ENCODE data around the gene KLHL5. TPM values are rescaled to one million over a fixed set of nuclear protein-coding genes. Genes with fewer than 3 reads are reported as not detected.

KLHL5 gene
- total RNA-seq, 2 experiments from 2014 or later: 34.4 to 59.8 TPM

DNA sequence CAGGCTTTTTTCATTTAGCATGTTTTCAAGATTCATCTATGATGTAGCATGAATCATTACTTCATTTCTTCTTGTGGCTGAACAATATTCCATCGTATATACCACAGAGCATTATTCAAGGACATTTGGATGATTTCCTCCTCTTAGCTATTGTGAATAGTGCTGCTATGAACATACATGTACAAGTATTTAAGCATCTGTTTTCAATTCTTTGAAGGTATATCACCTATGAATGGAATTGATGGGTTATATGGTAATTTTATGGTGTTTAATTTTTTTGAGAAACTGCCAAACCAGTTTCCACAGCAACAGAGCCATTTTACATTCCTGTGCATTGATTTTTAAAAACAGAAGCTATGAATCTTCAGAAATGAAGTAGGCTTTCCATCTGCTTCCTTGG, 84.2 kb downstream of the KLHL5 start:
- no peaks in the 10 kb centered on the region for H3K9me2 ChIP-seq (ENCODE audit: insufficient read depth, low read length)
- no peaks in the 10 kb centered on the region for H3K79me2 ChIP-seq (ENCODE audit: insufficient read depth, low read depth, low read length)
- intact Hi-C loops (cut with micrococcal nuclease; ENCODE audit: unreplicated experiment): no loop called here
- no peaks in the 10 kb centered on the region for H3K9me3 ChIP-seq (ENCODE audit: low read length)
- H3K4me3 ChIP-seq (ENCODE audit: low read depth, low read length, poor library complexity, severe bottlenecking): no peak overlapping the region
- H2AFZ ChIP-seq (ENCODE audit: low read length): no peak overlapping the region
- no peak overlapping the region for H3K27ac ChIP-seq (ENCODE audit: low read depth, low read length, poor library complexity, severe bottlenecking)
- DNase-seq (ENCODE audit: low spot score): no peak
- no peak for TF ChIP-seq EZH2phosphoT487 (IDR thresholded peaks at IDR 0.05; ENCODE audit: borderline replicate concordance, low read depth, low read length)
- TF ChIP-seq, protein P1, sequence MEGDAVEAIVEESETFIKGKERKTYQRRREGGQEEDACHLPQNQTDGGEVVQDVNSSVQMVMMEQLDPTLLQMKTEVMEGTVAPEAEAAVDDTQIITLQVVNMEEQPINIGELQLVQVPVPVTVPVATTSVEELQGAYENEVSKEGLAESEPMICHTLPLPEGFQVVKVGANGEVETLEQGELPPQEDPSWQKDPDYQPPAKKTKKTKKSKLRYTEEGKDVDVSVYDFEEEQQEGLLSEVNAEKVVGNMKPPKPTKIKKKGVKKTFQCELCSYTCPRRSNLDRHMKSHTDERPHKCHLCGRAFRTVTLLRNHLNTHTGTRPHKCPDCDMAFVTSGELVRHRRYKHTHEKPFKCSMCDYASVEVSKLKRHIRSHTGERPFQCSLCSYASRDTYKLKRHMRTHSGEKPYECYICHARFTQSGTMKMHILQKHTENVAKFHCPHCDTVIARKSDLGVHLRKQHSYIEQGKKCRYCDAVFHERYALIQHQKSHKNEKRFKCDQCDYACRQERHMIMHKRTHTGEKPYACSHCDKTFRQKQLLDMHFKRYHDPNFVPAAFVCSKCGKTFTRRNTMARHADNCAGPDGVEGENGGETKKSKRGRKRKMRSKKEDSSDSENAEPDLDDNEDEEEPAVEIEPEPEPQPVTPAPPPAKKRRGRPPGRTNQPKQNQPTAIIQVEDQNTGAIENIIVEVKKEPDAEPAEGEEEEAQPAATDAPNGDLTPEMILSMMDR (conservative IDR thresholded peaks at IDR 0.05; ENCODE audit: low read length): no peak
- no peaks in the 10 kb centered on the region for H3K36me3 ChIP-seq (ENCODE audit: insufficient read depth, low read length)
- H3K4me1 ChIP-seq (ENCODE audit: insufficient read depth, low read length, poor library complexity, severe bottlenecking): peaks cover 7% of the 10 kb centered on the region
- ChIA-PET POLR2A (interaction anchor here (0.6 to 1.7 kb wide), 4 partner anchors 13 to 266 kb away, joined by 3 to 8 read pairs (median 4); no protein-coding TSS in a partner anchor), CTCF (ENCODE audit: unreplicated experiment) (no interaction called here)
- BruUV-seq (replicated peaks): no TSS peak
- no peaks in the 10 kb centered on the region for H4K20me1 ChIP-seq (ENCODE audit: insufficient read depth, low read length)
- no peak overlapping the region for H3K4me2 ChIP-seq (ENCODE audit: low read length)

DNA sequence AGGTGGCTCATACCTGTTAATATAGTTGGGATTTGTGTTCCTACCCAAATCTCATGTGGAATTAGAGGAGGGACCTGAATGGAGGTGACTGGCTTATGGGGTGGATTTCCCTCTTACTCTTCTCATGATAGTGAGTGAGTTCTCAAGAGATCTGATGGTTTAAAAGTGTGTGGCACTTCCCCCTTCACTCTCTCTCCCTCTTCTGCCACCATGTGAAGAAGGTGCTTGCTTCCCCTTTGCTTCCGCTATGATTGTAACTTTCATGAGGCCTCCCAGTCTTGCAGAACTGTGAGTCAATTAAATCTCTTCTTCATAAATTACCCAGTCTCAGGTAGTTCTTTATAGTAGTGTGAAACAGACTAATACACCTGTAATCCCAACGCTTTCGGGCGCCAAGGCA, 92.0 kb downstream of the KLHL5 start:
- H3K4me3 ChIP-seq (ENCODE audit: low read depth, low read length, poor library complexity, severe bottlenecking): no peak overlapping the region
- intact Hi-C loops (cut with micrococcal nuclease; ENCODE audit: unreplicated experiment): no loop called here
- H2AFZ ChIP-seq (ENCODE audit: low read length): no peak overlapping the region
- ChIA-PET POLR2A (interaction anchor here (1.9 to 2.8 kb wide), 2 partner anchors 10 to 12 kb away, joined by 15 to 16 read pairs; no protein-coding TSS in a partner anchor), CTCF (ENCODE audit: unreplicated experiment) (no interaction called here)
- no peaks in the 10 kb centered on the region for H3K79me2 ChIP-seq (ENCODE audit: insufficient read depth, low read depth, low read length)
- no peak overlapping the region for H3K27ac ChIP-seq (ENCODE audit: low read depth, low read length, poor library complexity, severe bottlenecking)
- no peak overlapping the region for H3K4me2 ChIP-seq (ENCODE audit: low read length)
- TF ChIP-seq, protein P1 (conservative IDR thresholded peaks at IDR 0.05; ENCODE audit: low read length): no peak
- TF ChIP-seq EZH2phosphoT487 (IDR thresholded peaks at IDR 0.05; ENCODE audit: borderline replicate concordance, low read depth, low read length): no peak
- H3K4me1 ChIP-seq (ENCODE audit: insufficient read depth, low read length, poor library complexity, severe bottlenecking): peaks cover 17% of the 10 kb centered on the region
- H4K20me1 ChIP-seq (ENCODE audit: insufficient read depth, low read length): no peaks in the 10 kb centered on the region
- no peaks in the 10 kb centered on the region for H3K9me2 ChIP-seq (ENCODE audit: insufficient read depth, low read length)
- peaks cover 4% of the 10 kb centered on the region; the same call in 1 of the 2 replicates for H3K9me3 ChIP-seq (ENCODE audit: low read length)
- no peak for DNase-seq (ENCODE audit: low spot score)
- H3K36me3 ChIP-seq (ENCODE audit: insufficient read depth, low read length): no peaks in the 10 kb centered on the region; the same call in 1 of the 2 replicates
- no TSS peak for BruUV-seq (replicated peaks)

DNA sequence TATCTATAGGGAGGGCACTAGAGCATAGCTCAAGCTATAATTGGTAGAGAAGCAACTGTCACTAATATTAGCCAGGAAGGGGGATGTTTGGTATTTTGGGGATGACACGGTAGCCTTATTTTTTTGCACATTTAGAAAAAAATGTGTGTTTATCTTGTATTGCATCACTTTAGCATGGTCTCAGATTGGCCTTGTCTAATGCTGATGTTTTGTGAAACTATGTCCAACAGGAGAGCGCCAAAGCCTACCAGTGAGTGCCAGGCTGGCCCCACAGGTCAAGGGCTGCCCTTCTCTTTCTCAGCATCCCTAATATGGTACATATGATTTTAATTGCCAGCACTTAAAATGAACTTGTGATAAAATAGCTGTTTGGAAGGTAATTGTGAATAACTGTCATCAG, 95.5 kb downstream of the KLHL5 start:
- H3K4me1 ChIP-seq (ENCODE audit: insufficient read depth, low read length, poor library complexity, severe bottlenecking): peaks cover 6% of the 10 kb centered on the region
- H3K36me3 ChIP-seq (ENCODE audit: insufficient read depth, low read length): no peaks in the 10 kb centered on the region; the same call in 1 of the 2 replicates
- CTCF ChIA-PET (ENCODE audit: unreplicated experiment): no interaction called here
- no peak overlapping the region for H3K4me2 ChIP-seq (ENCODE audit: low read length)
- no peaks in the 10 kb centered on the region for H3K79me2 ChIP-seq (ENCODE audit: insufficient read depth, low read depth, low read length)
- no peak for DNase-seq (ENCODE audit: low spot score)
- TF ChIP-seq, protein P1 (conservative IDR thresholded peaks at IDR 0.05; ENCODE audit: low read length): no peak
- TF ChIP-seq EZH2phosphoT487 (IDR thresholded peaks at IDR 0.05; ENCODE audit: borderline replicate concordance, low read depth, low read length): no peak
- H2AFZ ChIP-seq (ENCODE audit: low read length): peak overlapping the region; percentile 2; the same call in 1 of the 2 replicates
- H4K20me1 ChIP-seq (ENCODE audit: insufficient read depth, low read length): no peaks in the 10 kb centered on the region
- intact Hi-C loops (cut with micrococcal nuclease; ENCODE audit: unreplicated experiment): no loop called here
- no peak overlapping the region for H3K4me3 ChIP-seq (ENCODE audit: low read depth, low read length, poor library complexity, severe bottlenecking)
- H3K9me3 ChIP-seq (ENCODE audit: low read length): peaks cover 5% of the 10 kb centered on the region; the same call in 1 of the 2 replicates
- no peak overlapping the region for H3K27ac ChIP-seq (ENCODE audit: low read depth, low read length, poor library complexity, severe bottlenecking)
- H3K9me2 ChIP-seq (ENCODE audit: insufficient read depth, low read length): no peaks in the 10 kb centered on the region
- BruUV-seq (replicated peaks): no TSS peak
- POLR2A ChIA-PET: interaction anchor here (1.3 to 1.6 kb wide), 2 partner anchors 9 to 12 kb away, joined by 5 to 8 read pairs; no protein-coding TSS in a partner anchor

Measured in OCI-LY7 (cell line).